Jurkat, Clone E6-1 (cell line): ENCODE results near the gene MTRR.

Source experiments
- DNase-seq: peaks from one replicate; pipeline ENCODE4 v3.0.0-alpha.2; 2011; ENCODE audit warnings: low read depth, low spot score
- H3K4me3 ChIP-seq: 2 replicates; pipeline ENCODE4 v1.5.1; 2011; ENCODE audit warnings: mild to moderate bottlenecking, low read length, control low read depth, moderate library complexity

Gene MTRR

GRCh38 chr5:7852988-7853387 lies 16.0 kb upstream of the MTRR start:
- no peak for DNase-seq

GRCh38 chr5:7855611-7856010 lies 13.3 kb upstream of the MTRR start:
- no peak for DNase-seq
- H3K4me3 ChIP-seq: no peak overlapping the region

More at GRCh38 chr5:7852988-7853387, 16.0 kb upstream of the MTRR start:
- no peak overlapping the region for H3K4me3 ChIP-seq

- peak; percentile 35 for DNase-seq
Measured at GRCh38 chr5:7856855-7857254, 12.1 kb upstream of the MTRR start.

GRCh38 chr5:7857361-7857760 lies 11.6 kb upstream of the MTRR start:
- no peak overlapping the region for H3K4me3 ChIP-seq
- DNase-seq: no peak

More at GRCh38 chr5:7856855-7857254, 12.1 kb upstream of the MTRR start:
- no peak overlapping the region for H3K4me3 ChIP-seq

- DNase-seq: peak; percentile 28
- H3K4me3 ChIP-seq: no peak overlapping the region
Measured at GRCh38 chr5:7857926-7858632, 10.9 kb upstream of the MTRR start.

- H3K4me3 ChIP-seq: no peak overlapping the region
- no peak for DNase-seq
Measured at GRCh38 chr5:7866196-7866595, 2.8 kb upstream of the MTRR start.

- no peak overlapping the region; the same call in 1 of the 2 replicates for H3K4me3 ChIP-seq
- DNase-seq: no peak
Measured at GRCh38 chr5:7867260-7867659, 1.7 kb upstream of the MTRR start.

GRCh38 chr5:7868427-7868772 lies 548 bp upstream of the MTRR start:
- DNase-seq: no peak
- H3K4me3 ChIP-seq: peak overlapping the region; percentile 93

GRCh38 chr5:7869474-7870136 lies 657 bp downstream of the MTRR start:
- peak overlapping the region; percentile 93 for H3K4me3 ChIP-seq
- DNase-seq: no peak

GRCh38 chr5:7871653-7872052 lies 2.7 kb downstream of the MTRR start:
- peak; percentile 30 for DNase-seq
- no peak overlapping the region for H3K4me3 ChIP-seq

- DNase-seq: no peak
- H3K4me3 ChIP-seq: no peak overlapping the region
Measured at GRCh38 chr5:7872517-7873130, 3.7 kb downstream of the MTRR start.

- DNase-seq: peak; percentile 48
- H3K4me3 ChIP-seq: no peak overlapping the region
Measured at GRCh38 chr5:7873216-7873615, 4.3 kb downstream of the MTRR start.

GRCh38 chr5:7874639-7875038 lies 5.7 kb downstream of the MTRR start:
- no peak overlapping the region for H3K4me3 ChIP-seq
- no peak for DNase-seq

GRCh38 chr5:7875151-7875550 lies 6.2 kb downstream of the MTRR start:
- DNase-seq: no peak

GRCh38 chr5:7876867-7877266 lies 7.9 kb downstream of the MTRR start:
- DNase-seq: no peak
- H3K4me3 ChIP-seq: no peak overlapping the region

More at GRCh38 chr5:7875151-7875550, 6.2 kb downstream of the MTRR start:
- H3K4me3 ChIP-seq: no peak overlapping the region

- no peak overlapping the region for H3K4me3 ChIP-seq
- no peak for DNase-seq
Measured at GRCh38 chr5:7877851-7878250, 8.9 kb downstream of the MTRR start.

- no peak overlapping the region for H3K4me3 ChIP-seq
- DNase-seq: no peak
Measured at GRCh38 chr5:7878381-7878873, 9.5 kb downstream of the MTRR start.

- no peak overlapping the region for H3K4me3 ChIP-seq
- DNase-seq: no peak
Measured at GRCh38 chr5:7881091-7881490, 12.1 kb downstream of the MTRR start.

GRCh38 chr5:7881816-7882215 lies 12.9 kb downstream of the MTRR start:
- no peak for DNase-seq
- no peak overlapping the region for H3K4me3 ChIP-seq

- DNase-seq: no peak
- H3K4me3 ChIP-seq: no peak overlapping the region
Measured at GRCh38 chr5:7882926-7883325, 14.0 kb downstream of the MTRR start.
